IPS-18a (cell line): Measurements from ENCODE around the gene PAQR6.
"Not testable (repeated sequence)": the region's sequence is repeated elsewhere in the genome, so short reads cannot be mapped to it uniquely, and the experiment has no call there.

Source experiments
- H3K27ac ChIP-seq: one replicate; pipeline ENCODE4 v1.5.1; 2013; ENCODE audit warnings: low read length
- H3K27me3 ChIP-seq: one replicate; pipeline ENCODE4 v1.6.1; 2013; ENCODE audit warnings: mild to moderate bottlenecking, low read length; ENCODE audit not compliant: control insufficient read depth, insufficient read depth
- H3K36me3 ChIP-seq: one replicate; pipeline ENCODE4 v1.6.1; 2013; ENCODE audit warnings: low read depth, low read length; ENCODE audit not compliant: control insufficient read depth
- H3K4me1 ChIP-seq: one replicate; pipeline ENCODE4 v1.6.1; 2013; ENCODE audit warnings: low read depth, low read length; ENCODE audit not compliant: control insufficient read depth
- H3K4me3 ChIP-seq: one replicate; pipeline ENCODE4 v1.5.1; 2013; ENCODE audit warnings: low read length
- H3K9ac ChIP-seq: one replicate; pipeline ENCODE4 v1.6.1; 2013; ENCODE audit warnings: mild to moderate bottlenecking, low read length, moderate library complexity
- H3K9me3 ChIP-seq: one replicate; pipeline ENCODE4 v1.6.1; 2013; ENCODE audit warnings: low read depth, low read length; ENCODE audit not compliant: control insufficient read depth

PAQR6 gene

GRCh38 chr1:156226782-156227181 is 21.1 kb downstream of the PAQR6 start:
- H3K9me3 ChIP-seq = no peaks in the 10 kb centered on the region
- no peaks in the 10 kb centered on the region for H3K27me3 ChIP-seq
- H3K36me3 ChIP-seq = peaks cover 32% of the 10 kb centered on the region
- no peak overlapping the region for H3K4me3 ChIP-seq
- no peak overlapping the region for H3K27ac ChIP-seq
- H3K4me1 ChIP-seq = no peaks in the 10 kb centered on the region
- H3K9ac ChIP-seq = no peak overlapping the region

- Histone ChIP-seq H3K9ac (no peak overlapping the region), H3K27me3 (no peaks in the 10 kb centered on the region), H3K4me1 (no peaks in the 10 kb centered on the region), H3K36me3 (peaks cover 38% of the 10 kb centered on the region), H3K4me3 (no peak overlapping the region), H3K9me3 (no peaks in the 10 kb centered on the region), H3K27ac (no peak overlapping the region)
Observed at GRCh38 chr1:156226116-156226538, 21.7 kb downstream of the PAQR6 start.

GRCh38 chr1:156225677-156226014 is 22.2 kb downstream of the PAQR6 start:
- H3K4me1 ChIP-seq = no peaks in the 10 kb centered on the region
- H3K9ac ChIP-seq = no peak overlapping the region
- H3K4me3 ChIP-seq = no peak overlapping the region
- no peak overlapping the region for H3K27ac ChIP-seq
- H3K27me3 ChIP-seq = no peaks in the 10 kb centered on the region
- H3K9me3 ChIP-seq = no peaks in the 10 kb centered on the region
- peaks cover 42% of the 10 kb centered on the region for H3K36me3 ChIP-seq

- Histone ChIP-seq H3K4me1 (no peaks in the 10 kb centered on the region), H3K36me3 (peaks cover 37% of the 10 kb centered on the region), H3K27me3 (no peaks in the 10 kb centered on the region), H3K27ac (no peak overlapping the region), H3K9ac (no peak overlapping the region), H3K4me3 (no peak overlapping the region), H3K9me3 (no peaks in the 10 kb centered on the region)
Observed at GRCh38 chr1:156221986-156222692, 25.7 kb downstream of the PAQR6 start.

- no peak overlapping the region for H3K4me3 ChIP-seq
- no peaks in the 10 kb centered on the region for H3K9me3 ChIP-seq
- H3K4me1 ChIP-seq = no peaks in the 10 kb centered on the region
- H3K9ac ChIP-seq = no peak overlapping the region
- H3K27ac ChIP-seq = no peak overlapping the region
- H3K36me3 ChIP-seq = peaks cover 27% of the 10 kb centered on the region
- no peaks in the 10 kb centered on the region for H3K27me3 ChIP-seq
Observed at GRCh38 chr1:156220226-156220625, 27.6 kb downstream of the PAQR6 start.

GRCh38 chr1:156217871-156218270 is 30.0 kb downstream of the PAQR6 start:
- H3K36me3 ChIP-seq = peaks cover 22% of the 10 kb centered on the region
- H3K4me3 ChIP-seq = no peak overlapping the region
- no peaks in the 10 kb centered on the region for H3K4me1 ChIP-seq
- H3K9ac ChIP-seq = no peak overlapping the region
- no peaks in the 10 kb centered on the region for H3K9me3 ChIP-seq
- H3K27ac ChIP-seq = no peak overlapping the region
- no peaks in the 10 kb centered on the region for H3K27me3 ChIP-seq

GRCh38 chr1:156216361-156217086 is 31.3 kb downstream of the PAQR6 start:
- peaks cover 12% of the 10 kb centered on the region for H3K36me3 ChIP-seq
- H3K27me3 ChIP-seq, H3K4me1 ChIP-seq, H3K4me3 ChIP-seq, H3K9me3 ChIP-seq, H3K27ac ChIP-seq, H3K9ac ChIP-seq: not testable (repeated sequence)

GRCh38 chr1:156214024-156214748 is 33.7 kb downstream of the PAQR6 start:
- Histone ChIP-seq H3K9ac (peak overlapping the region; percentile 97), H3K36me3 (peaks cover 15% of the 10 kb centered on the region), H3K27ac (no peak overlapping the region), H3K4me3 (peak overlapping the region; percentile 85), H3K27me3 (no peaks in the 10 kb centered on the region), H3K9me3 (no peaks in the 10 kb centered on the region), H3K4me1 (peaks cover 7% of the 10 kb centered on the region)

- Histone ChIP-seq H3K27me3 (no peaks in the 10 kb centered on the region), H3K9me3 (no peaks in the 10 kb centered on the region), H3K4me1 (peaks cover 7% of the 10 kb centered on the region), H3K4me3 (peak overlapping the region; percentile 85), H3K36me3 (peaks cover 17% of the 10 kb centered on the region), H3K9ac (peak overlapping the region; percentile 97), H3K27ac (peak overlapping the region; percentile 97)
Observed at GRCh38 chr1:156213644-156213966, 34.3 kb downstream of the PAQR6 start.

- H3K27me3 ChIP-seq = no peaks in the 10 kb centered on the region
- peaks cover 19% of the 10 kb centered on the region for H3K36me3 ChIP-seq
- peaks cover 7% of the 10 kb centered on the region for H3K4me1 ChIP-seq
- H3K9ac ChIP-seq = peak within 1 kb of the TSS; percentile 97
- no peaks in the 10 kb centered on the region for H3K9me3 ChIP-seq
- H3K4me3 ChIP-seq = peak within 1 kb of the TSS; percentile 85
- H3K27ac ChIP-seq = peak within 1 kb of the TSS; percentile 97
Observed at GRCh38 chr1:156212833-156213643, 34.8 kb downstream of the PAQR6 start, which contains the start of gene PMF1. TSS of gene PMF1 (plus strand) at chr1:156213007. CDS start at chr1:156213016, 9 bp downstream.

- H3K9ac ChIP-seq = peak overlapping the region; percentile 97
- H3K36me3 ChIP-seq = peaks cover 19% of the 10 kb centered on the region
- H3K27ac ChIP-seq = peak overlapping the region; percentile 97
- no peaks in the 10 kb centered on the region for H3K27me3 ChIP-seq
- H3K4me3 ChIP-seq = peak overlapping the region; percentile 85
- no peaks in the 10 kb centered on the region for H3K9me3 ChIP-seq
- peaks cover 7% of the 10 kb centered on the region for H3K4me1 ChIP-seq
Observed at GRCh38 chr1:156212130-156212529, 35.7 kb downstream of the PAQR6 start.
